Measurements from ENCODE around the gene SH2D3C. TPM values are rescaled to one million over a fixed set of nuclear protein-coding genes. Genes with fewer than 3 reads are reported as not detected.

Gene SH2D3C
- total and polyA plus RNA-seq, 9 of the 15 experiments (the other 6 are each of a cell fraction or from before 2014, with no cell fraction given) = 0.03 to 1.2 (median 0.22) TPM; not detected in 1

GRCh38 chr9:127785933-127786772 is 7.7 kb upstream of the SH2D3C start, which contains the start of gene CDK9:
TSS of gene CDK9 (plus strand) at chr9:127786034. CDS start at chr9:127786149, 115 bp downstream.
- H2AFZ ChIP-seq (ENCODE audit: low read depth, low read length) = peak within 1 kb of the TSS; percentile 93
- H3K9me3 ChIP-seq (replicated peaks; ENCODE audit: control insufficient read depth, insufficient read depth, low read depth, low read length) = no peaks in the 10 kb centered on the region
- peaks cover 29% of the 10 kb centered on the region for H4K20me1 ChIP-seq (replicated peaks; ENCODE audit: control insufficient read depth, insufficient read depth, low read length)
- H3K4me3 ChIP-seq = peak within 1 kb of the TSS; percentile 99
- H3K27ac ChIP-seq (ENCODE audit: extremely low read depth, low read depth, low read length) = peak within 1 kb of the TSS; percentile 93
- under 1% methylated on average over 48 of the region's 75 CpGs for WGBS (ENCODE audit: insufficient coverage, low coverage, missing lambda C conversion rate)
- peaks cover 7 to 36% of the 10 kb centered on the region in 2 experiments; a peak in 4 of 5 replicates for H3K4me1 ChIP-seq (replicated peaks in 1 of 2; ENCODE audit: control insufficient read depth in 2 of 2, insufficient read depth in 2 of 2, low read length in 2 of 2)
- intact Hi-C loops (cut with micrococcal nuclease) (loop anchor here (1.0 to 2.0 kb wide), 3 partner anchors 22 to 85 kb away; partner anchors contain the start of gene TOR2A), in situ Hi-C loops (cut with MboI) (no loop called here)
- DNase-seq (ENCODE audit: extremely low read depth in 1 of 4, low spot score in 3 of 4) (peak; percentile 87 to 95 (median 90)), FAIRE-seq (peak; percentile 91), ATAC-seq (peak; percentile 87)
- H3K4me2 ChIP-seq (ENCODE audit: insufficient read depth, low read length) = peak within 1 kb of the TSS; percentile 77
- peaks cover 45% of the 10 kb centered on the region for H3K79me2 ChIP-seq (ENCODE audit: control insufficient read depth, insufficient read depth, low read length)
- ChIA-PET POLR2A (interaction anchor here (0.8 to 1.2 kb wide), 4 partner anchors 13 to 88 kb away, joined by 3 to 4 read pairs (median 4); no protein-coding TSS in a partner anchor), CTCF (ENCODE audit: low intra/inter-chr PET ratio) (interaction anchor here (0.7 to 4.8 kb wide), 9 partner anchors 10 to 331 kb away, joined by 3 to 46 read pairs (median 6); partner anchors contain the start of genes FPGS and TOR2A)
- H3K9ac ChIP-seq (ENCODE audit: insufficient read depth in 1 of 2, low read depth in 2 of 2, low read length in 2 of 2) = peak within 1 kb of the TSS; percentile 90 to 96
- no TSS peak for BruUV-seq (replicated peaks)
- H3K9me1 ChIP-seq (ENCODE audit: control insufficient read depth, insufficient read depth, low read length) = no peaks in the 10 kb centered on the region
- H3K36me3 ChIP-seq (ENCODE audit: control insufficient read depth, insufficient read depth, low read length) = peaks cover 44% of the 10 kb centered on the region
- H3K27me3 ChIP-seq (ENCODE audit: control insufficient read depth in 2 of 2, insufficient read depth in 2 of 2, low read length in 2 of 2) = no peaks in the 10 kb centered on the region
- TF ChIP-seq ZNF778 (CRISPR knock-in tag; IDR thresholded peaks at IDR 0.05) = no peak
- TF ChIP-seq SAFB2 (IDR thresholded peaks at IDR 0.05; ENCODE audit: borderline replicate concordance, low read depth, low read length, severe bottlenecking) = no peak
- no peak for TF ChIP-seq ZBTB49 (CRISPR knock-in tag; IDR thresholded peaks at IDR 0.05; ENCODE audit: borderline replicate concordance)
- no peak for TF ChIP-seq MED1 (CRISPR knock-in tag; IDR thresholded peaks at IDR 0.05; ENCODE audit: borderline replicate concordance)
- TF ChIP-seq ZNF431 (CRISPR knock-in tag; IDR thresholded peaks at IDR 0.05) = no peak
- peak; percentile 83 for TF ChIP-seq ZNF143 (CRISPR knock-in tag; IDR thresholded peaks at IDR 0.05)
- no peak for TF ChIP-seq FOS (IDR thresholded peaks at IDR 0.05; ENCODE audit: extremely low read depth, insufficient read length)
- no peak for TF ChIP-seq ZNF23 (CRISPR knock-in tag; IDR thresholded peaks at IDR 0.05)
- no peak for TF ChIP-seq E2F4 (CRISPR knock-in tag; IDR thresholded peaks at IDR 0.05; ENCODE audit: low read depth)
- TF ChIP-seq ZNF717 (CRISPR knock-in tag; IDR thresholded peaks at IDR 0.05) = no peak
- TF ChIP-seq RERE (CRISPR knock-in tag; IDR thresholded peaks at IDR 0.05; ENCODE audit: borderline replicate concordance) = no peak
- TF ChIP-seq PTBP1 (IDR thresholded peaks at IDR 0.05; ENCODE audit: low read depth, low read length) = no peak

All from K562 (cell line).